ENCODE measurements around the gene C5. TPM values are rescaled to one million over a fixed set of nuclear protein-coding genes. Genes with fewer than 3 reads are reported as not detected.
"Not testable (repeated sequence)": the region's sequence is repeated elsewhere in the genome, so short reads cannot be mapped to it uniquely, and the experiment has no call there.

Gene C5
- total RNA-seq: 0.83 and 1.3 TPM in 2 replicates

- intact Hi-C loops (cut with micrococcal nuclease): no loop called here
Observed at GRCh38 chr9:121050128-121050988, at the start of gene C5. Gene C5 (minus strand): TSS chr9:121050275. CDS start chr9:121050246, 29 bp downstream.

DNA sequence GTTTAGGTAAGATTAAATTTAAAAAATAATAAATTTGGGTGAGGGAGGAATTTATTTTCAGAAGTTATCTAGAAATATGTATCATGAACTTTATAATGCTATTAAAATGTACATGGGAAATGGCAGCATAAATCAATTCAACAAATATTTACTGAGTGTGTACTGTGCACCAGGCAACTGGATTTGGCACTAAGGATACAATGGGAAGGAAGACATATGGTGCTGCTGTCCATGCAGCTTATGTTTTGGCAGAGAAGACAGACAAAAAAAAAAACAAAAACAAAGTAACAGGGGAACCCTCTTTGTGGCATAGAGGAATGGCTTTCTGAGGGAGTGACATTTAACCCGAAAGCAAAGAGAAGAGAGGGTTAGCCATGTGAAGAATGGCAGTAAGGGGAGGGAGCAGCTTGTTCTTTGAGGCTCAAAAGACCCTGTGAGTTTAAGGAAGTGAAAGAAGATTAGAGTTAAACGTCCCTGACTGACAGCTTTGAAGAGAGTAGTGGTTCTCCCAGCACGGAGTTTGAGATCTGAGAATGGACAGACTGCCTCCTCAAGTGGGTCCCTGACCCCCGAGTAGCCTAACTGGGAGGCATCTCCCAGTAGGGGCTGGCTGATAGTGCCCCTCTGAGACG, 48.6 kb upstream of the C5 start:
- intact Hi-C loops (cut with micrococcal nuclease): no loop called here

- intact Hi-C loops (cut with micrococcal nuclease): no loop called here
Observed at GRCh38 chr9:121095057-121095456, 45.0 kb upstream of the C5 start.

DNA sequence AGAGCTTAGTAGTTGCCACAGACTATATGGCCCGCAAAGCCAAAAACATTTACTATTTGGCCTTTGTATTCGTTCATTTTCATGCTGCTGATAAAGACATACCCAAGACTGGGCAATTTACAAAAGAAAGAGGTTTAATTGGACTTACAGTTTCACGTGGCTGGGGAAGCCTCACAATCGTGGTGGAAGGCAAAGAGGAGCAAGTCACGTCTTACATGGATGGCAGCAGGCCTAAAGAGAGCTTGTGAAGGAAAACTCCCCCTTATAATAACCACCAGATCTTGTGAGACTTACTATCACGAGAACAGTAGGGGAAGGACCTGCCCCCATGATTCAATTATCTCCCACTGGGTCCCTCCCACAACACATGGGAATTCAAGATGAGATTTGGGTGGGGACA, 40.7 kb upstream of the C5 start:
- intact Hi-C loops (cut with micrococcal nuclease): not testable (repeated sequence)

GRCh38 chr9:121088576-121088975, 38.5 kb upstream of the C5 start:
- intact Hi-C loops (cut with micrococcal nuclease): no loop called here

GRCh38 chr9:121085661-121086060, 35.6 kb upstream of the C5 start:
- intact Hi-C loops (cut with micrococcal nuclease): no loop called here

DNA sequence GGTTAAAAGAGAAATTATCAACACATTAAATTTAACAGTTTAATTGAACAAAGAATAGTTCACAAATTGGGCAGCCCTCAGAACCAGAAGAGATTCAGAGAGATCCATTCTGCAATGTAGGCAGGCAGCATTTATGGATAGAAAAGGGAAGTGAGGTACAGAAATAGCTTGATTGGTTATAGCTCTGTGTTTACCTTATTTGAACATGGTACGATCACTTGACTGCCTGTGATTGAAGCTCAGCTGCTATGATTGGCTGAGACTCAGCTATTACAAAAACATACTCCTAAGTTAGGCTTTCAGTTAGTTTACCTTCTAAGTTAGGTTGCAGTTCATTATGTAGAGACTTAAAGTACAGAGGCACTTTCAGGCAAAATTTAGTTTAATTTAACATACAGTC, 32.0 kb upstream of the C5 start:
- intact Hi-C loops (cut with micrococcal nuclease): no loop called here

DNA sequence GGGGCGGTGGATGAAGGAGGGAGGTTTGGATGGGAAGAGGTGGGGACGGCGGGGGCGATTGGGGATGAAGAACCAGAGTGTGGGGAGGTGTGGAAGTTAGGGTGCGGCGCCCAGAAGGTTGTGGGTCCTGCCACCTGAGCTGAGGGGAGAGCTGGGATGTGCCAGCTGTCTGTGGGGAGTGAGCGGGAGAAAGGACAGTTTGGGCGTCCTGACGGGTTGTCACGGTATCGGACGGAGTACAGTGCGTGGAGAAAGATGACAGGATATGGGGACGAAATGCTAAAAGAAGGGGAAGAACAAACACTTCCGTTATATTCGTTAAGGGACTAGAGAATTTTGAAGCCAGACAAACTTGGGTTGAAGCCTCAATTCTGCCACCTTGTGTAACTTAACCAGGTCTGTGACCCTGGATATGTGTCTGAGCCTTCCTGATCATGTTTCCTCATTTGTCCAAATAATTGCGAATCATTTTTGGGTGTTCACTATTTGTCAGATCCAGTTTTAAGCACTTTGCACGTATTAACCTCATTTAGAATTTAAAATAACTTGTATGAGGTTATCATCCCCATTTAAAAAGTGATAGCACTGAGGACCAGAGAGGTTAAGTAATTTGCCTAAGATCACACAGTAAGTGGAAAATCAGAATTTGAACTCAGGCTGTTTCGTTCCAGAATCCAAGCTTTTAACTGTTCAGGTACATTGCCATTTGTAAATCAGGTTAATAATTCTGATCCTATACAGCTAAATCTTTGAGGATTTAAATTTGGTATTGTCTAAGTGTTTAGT, 25.4 kb upstream of the C5 start:
- intact Hi-C loops (cut with micrococcal nuclease): loop anchor here (2.0 kb wide), 2 partner anchors 15 to 149 kb away; partner anchors contain the start of gene TRAF1

GRCh38 chr9:121074370-121075250, 24.5 kb upstream of the C5 start, which contains the start of gene CNTRL:
Gene CNTRL (plus strand): TSS chr9:121074955. CDS start chr9:121088327, 13,372 bp downstream.
- intact Hi-C loops (cut with micrococcal nuclease): loop anchor here (1.0 to 5.0 kb wide), 13 partner anchors 14 to 494 kb away; partner anchors contain the start of genes CDK5RAP2, FBXW2, MEGF9 and TRAF1

DNA sequence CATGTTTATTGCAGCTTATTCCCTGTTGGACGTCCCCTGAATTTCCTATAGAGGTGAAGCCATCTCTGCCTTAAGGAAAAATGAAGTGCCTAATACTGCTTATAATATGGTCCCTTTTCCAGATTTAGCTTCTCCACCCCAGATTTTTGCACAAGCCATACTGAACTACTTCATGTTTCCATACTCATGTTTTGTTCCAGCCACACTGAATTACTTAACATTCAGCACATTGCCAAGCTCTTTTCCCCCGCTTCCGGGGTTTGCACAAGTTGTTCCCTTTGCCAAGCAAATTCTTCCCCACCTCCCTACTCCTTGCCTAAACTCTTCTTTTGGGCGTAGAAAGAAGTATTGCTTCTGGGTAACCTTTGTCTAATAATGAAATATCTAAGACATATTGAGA, 23.0 kb upstream of the C5 start:
- intact Hi-C loops (cut with micrococcal nuclease): loop anchor here (5.0 kb wide), 1 partner anchor 294 kb away; no protein-coding TSS in a partner anchor

DNA sequence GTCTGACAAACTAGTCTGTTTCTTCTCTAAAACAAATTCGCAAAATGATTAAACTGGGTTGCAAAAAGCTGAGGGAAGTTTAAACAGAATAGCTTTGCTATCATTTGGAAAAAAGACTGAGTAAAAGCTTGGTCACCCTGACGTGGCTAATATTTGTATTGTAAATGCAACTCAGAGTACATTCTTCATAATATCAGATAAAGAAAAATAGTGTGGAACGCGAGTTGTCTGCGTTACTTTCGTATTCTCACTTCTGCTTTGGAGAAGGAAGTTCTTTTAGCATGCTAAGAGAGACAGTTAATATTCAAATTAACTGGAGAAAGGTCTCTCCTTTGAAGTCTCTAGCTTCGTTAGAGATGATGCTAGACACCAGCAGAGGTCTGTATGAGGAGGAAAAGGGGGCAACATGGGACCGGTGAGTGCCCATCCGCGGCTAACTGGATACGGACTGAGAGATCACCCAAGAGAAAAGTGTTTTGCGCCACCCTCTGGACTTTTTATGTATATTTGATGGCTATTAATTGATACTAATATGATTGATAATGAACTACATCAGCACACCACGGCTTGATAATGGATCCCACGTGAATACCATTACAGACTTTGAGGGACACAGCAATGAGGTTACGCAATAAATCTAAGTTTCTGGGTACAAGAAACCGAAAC, 21.8 kb upstream of the C5 start:
- intact Hi-C loops (cut with micrococcal nuclease): loop anchor here (1.0 to 5.0 kb wide), 2 partner anchors 295 to 316 kb away; no protein-coding TSS in a partner anchor

GRCh38 chr9:121071370-121071755, 21.3 kb upstream of the C5 start:
- intact Hi-C loops (cut with micrococcal nuclease): loop anchor here (5.0 kb wide), 1 partner anchor 296 kb away; no protein-coding TSS in a partner anchor

- intact Hi-C loops (cut with micrococcal nuclease): no loop called here
Observed at GRCh38 chr9:121069396-121069795, 19.3 kb upstream of the C5 start.

GRCh38 chr9:121067640-121068039, 17.6 kb upstream of the C5 start:
- intact Hi-C loops (cut with micrococcal nuclease): no loop called here

- intact Hi-C loops (cut with micrococcal nuclease): no loop called here
Observed at GRCh38 chr9:121066850-121067249, 16.8 kb upstream of the C5 start.

DNA sequence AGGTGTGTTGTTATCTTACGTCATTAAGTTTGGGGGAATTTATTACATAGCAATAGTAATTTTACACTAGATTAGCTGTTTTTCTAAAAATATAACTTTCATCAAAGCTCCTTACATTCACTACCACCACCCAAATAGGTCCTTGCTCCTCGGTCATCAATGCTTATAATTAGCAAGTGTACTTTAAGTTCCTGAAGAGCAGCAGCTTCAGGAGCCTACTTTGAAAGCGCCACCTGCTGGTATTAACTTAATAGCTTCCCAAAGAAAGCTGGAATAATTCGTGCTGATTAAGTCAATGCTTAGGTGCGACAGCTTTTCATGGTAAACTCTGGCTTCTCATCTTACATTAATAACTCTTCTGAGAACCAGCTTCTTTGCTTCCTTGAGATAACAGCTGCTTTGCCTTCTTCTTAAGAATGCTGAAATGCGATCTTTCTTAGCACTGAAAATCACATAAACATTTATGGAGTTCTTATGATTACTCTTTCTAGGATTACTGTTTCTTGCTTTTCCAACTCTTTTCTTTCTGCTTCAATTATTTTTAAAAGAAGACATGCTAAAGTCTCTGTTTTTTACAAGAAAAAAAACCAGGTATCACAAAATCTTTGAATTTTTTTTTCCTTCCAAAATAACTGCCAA, 10.0 kb upstream of the C5 start:
- intact Hi-C loops (cut with micrococcal nuclease): loop anchor here (1.0 to 2.0 kb wide), 5 partner anchors 15 to 440 kb away; partner anchors contain the start of gene CNTRL

DNA sequence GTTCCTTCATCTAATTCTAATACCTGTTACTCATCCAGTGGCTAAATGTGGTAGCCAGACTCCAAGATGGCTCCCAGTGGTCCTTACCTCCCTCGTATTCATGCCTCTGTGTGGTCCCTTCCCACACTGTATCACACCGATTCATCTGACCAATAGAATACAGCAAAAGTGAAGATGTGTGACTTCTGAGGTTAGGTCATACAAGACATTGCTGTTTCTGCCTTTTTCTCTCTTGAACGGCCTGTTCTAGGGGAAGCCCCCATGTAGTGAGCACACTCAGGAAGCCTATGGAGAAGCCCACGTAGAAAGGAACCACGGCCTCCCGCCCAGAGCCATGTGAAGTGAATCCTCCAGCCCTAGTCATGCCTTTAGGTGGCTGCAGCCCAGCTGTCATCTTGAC, 9.4 kb upstream of the C5 start:
- intact Hi-C loops (cut with micrococcal nuclease): no loop called here

DNA sequence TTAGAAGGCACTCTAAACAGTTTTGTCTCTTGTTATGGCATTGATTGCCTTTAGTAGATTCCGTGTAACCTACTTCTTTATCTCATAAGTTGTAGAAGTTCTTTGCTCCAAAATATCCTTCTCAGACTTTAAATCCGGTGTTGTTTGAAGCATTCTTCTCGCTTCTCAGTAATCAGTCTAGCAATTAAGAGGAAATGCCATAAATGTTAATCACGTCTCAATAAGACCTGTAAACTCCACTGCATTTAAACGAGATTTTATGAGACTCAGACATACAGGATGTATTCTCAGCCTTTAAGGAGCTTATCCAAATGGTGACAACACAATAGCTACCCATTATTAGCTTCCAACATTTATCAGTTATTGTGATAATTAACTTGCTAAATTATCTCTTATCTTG, 7.7 kb upstream of the C5 start:
- intact Hi-C loops (cut with micrococcal nuclease): no loop called here

- intact Hi-C loops (cut with micrococcal nuclease): no loop called here
Observed at GRCh38 chr9:121055642-121056143, 5.6 kb upstream of the C5 start.

Measured in T-helper 1 cell treated with Interleukin-12 subunit alpha and Interleukin-12 subunit beta and Interleukin-4 antibody, amounts not matched to agents 30 ng/mL and 1 ng/mL, for 36 hours (primary cell).